ENCODE measurements around the gene PHTF1.

- TF ChIP-seq EP300 (IDR thresholded peaks at IDR 0.05; ENCODE audit: low read depth) (no peak), POLR2AphosphoS5 (IDR thresholded peaks at IDR 0.05) (no peak), POLR2A (IDR thresholded peaks at IDR 0.05) (no peak)
Observed at GRCh38 chr1:113784104-113784779, 25.0 kb upstream of the PHTF1 start.
